OCI-LY7 (cell line): ENCODE results near the gene PAFAH1B1.

Source experiments
- CTCF ChIP-seq: fragments of 200-600 bp; sonication (generic); conservative IDR thresholded peaks from 2 replicates; pipeline ENCODE4 v1.5.1; 2014; ENCODE audit warnings: mild to moderate bottlenecking, antibody characterized with exemption, low read length, moderate library complexity, mixed read lengths
- EZH2phosphoT487 ChIP-seq: fragments of 200-600 bp; sonication (generic); IDR thresholded peaks from 2 replicates; pipeline ENCODE4 v1.6.1; 2018; ENCODE audit warnings: low read depth, borderline replicate concordance, mild to moderate bottlenecking, mixed run types, antibody characterized with exemption, low read length, moderate library complexity, mixed read lengths

- TF ChIP-seq CTCF: no peak
- no peak for TF ChIP-seq EZH2phosphoT487
Measured at GRCh38 chr17:2571523-2572303, 21.7 kb upstream of the PAFAH1B1 start.
